Measurements from ENCODE around the gene NANOG.
A peak's percentile ranks its signal among the peaks of the same experiment; 100 is the strongest.
"Not testable (repeated sequence)": the region's sequence is repeated elsewhere in the genome, so short reads cannot be mapped to it uniquely, and the experiment has no call there.

Gene NANOG

GRCh38 chr12:7782055-7782454 is 7.1 kb upstream of the NANOG start:
- Histone ChIP-seq H3K27me3 (ENCODE audit: insufficient read depth, low read length, poor library complexity, severe bottlenecking) (no peaks in the 10 kb centered on the region), H2AFZ (ENCODE audit: low read length) (no peak overlapping the region), H3K9me2 (replicated peaks; ENCODE audit: low read depth, low read length) (no peaks in the 10 kb centered on the region), H4K20me1 (ENCODE audit: insufficient read depth, low read length, poor library complexity, severe bottlenecking) (no peaks in the 10 kb centered on the region), H3K79me2 (ENCODE audit: insufficient read depth, low read length) (no peaks in the 10 kb centered on the region), H3F3A (ENCODE audit: low read depth) (no peaks in the 10 kb centered on the region), H3K36me3 (ENCODE audit: insufficient read depth, low read length) (no peaks in the 10 kb centered on the region), H3K9ac (ENCODE audit: low read depth, low read length, poor library complexity, severe bottlenecking) (no peak overlapping the region), H3K4me3 (ENCODE audit: low read length, poor library complexity, severe bottlenecking) (no peak overlapping the region), H3K4me2 (ENCODE audit: low read depth, low read length, poor library complexity, severe bottlenecking) (no peak overlapping the region), H3K4me1 (ENCODE audit: insufficient read depth, low read length, poor library complexity, severe bottlenecking) (no peaks in the 10 kb centered on the region), H3K9me3 (ENCODE audit: insufficient read depth, low read depth, low read length) (no peaks in the 10 kb centered on the region)
- TF ChIP-seq EZH2phosphoT487 (IDR thresholded peaks at IDR 0.05; ENCODE audit: borderline replicate concordance) (no peak), CTCF (conservative IDR thresholded peaks at IDR 0.05; ENCODE audit: low read length) (no peak)

- not testable (repeated sequence) for H4K20me1 ChIP-seq (ENCODE audit: insufficient read depth, low read length, poor library complexity, severe bottlenecking); H3K36me3 ChIP-seq (ENCODE audit: insufficient read depth, low read length); H3K9ac ChIP-seq (ENCODE audit: low read depth, low read length, poor library complexity, severe bottlenecking); H3K79me2 ChIP-seq (ENCODE audit: insufficient read depth, low read length); H3K4me3 ChIP-seq (ENCODE audit: low read length, poor library complexity, severe bottlenecking); H3K4me1 ChIP-seq (ENCODE audit: insufficient read depth, low read length, poor library complexity, severe bottlenecking); H3K4me2 ChIP-seq (ENCODE audit: low read depth, low read length, poor library complexity, severe bottlenecking); H3K27me3 ChIP-seq (ENCODE audit: insufficient read depth, low read length, poor library complexity, severe bottlenecking); H3F3A ChIP-seq (ENCODE audit: low read depth); H3K9me2 ChIP-seq (replicated peaks; ENCODE audit: low read depth, low read length); H2AFZ ChIP-seq (ENCODE audit: low read length); H3K9me3 ChIP-seq (ENCODE audit: insufficient read depth, low read depth, low read length)
Observed at GRCh38 chr12:7783433-7783832, 5.8 kb upstream of the NANOG start.

- Histone ChIP-seq H3K4me3 (ENCODE audit: low read length, poor library complexity, severe bottlenecking) (no peak overlapping the region), H4K20me1 (ENCODE audit: insufficient read depth, low read length, poor library complexity, severe bottlenecking) (no peaks in the 10 kb centered on the region), H3F3A (ENCODE audit: low read depth) (no peaks in the 10 kb centered on the region), H3K9me3 (ENCODE audit: insufficient read depth, low read depth, low read length) (no peaks in the 10 kb centered on the region), H3K9ac (ENCODE audit: low read depth, low read length, poor library complexity, severe bottlenecking) (no peak overlapping the region), H3K79me2 (ENCODE audit: insufficient read depth, low read length) (no peaks in the 10 kb centered on the region), H3K4me2 (ENCODE audit: low read depth, low read length, poor library complexity, severe bottlenecking) (no peak overlapping the region), H3K4me1 (ENCODE audit: insufficient read depth, low read length, poor library complexity, severe bottlenecking) (no peaks in the 10 kb centered on the region), H3K9me2 (replicated peaks; ENCODE audit: low read depth, low read length) (no peaks in the 10 kb centered on the region), H3K36me3 (ENCODE audit: insufficient read depth, low read length) (no peaks in the 10 kb centered on the region), H2AFZ (ENCODE audit: low read length) (0 out of 2 replicates have a peak overlapping the region, but pooled peaks have one; percentile 6), H3K27me3 (ENCODE audit: insufficient read depth, low read length, poor library complexity, severe bottlenecking) (no peaks in the 10 kb centered on the region)
- TF ChIP-seq CTCF (conservative IDR thresholded peaks at IDR 0.05; ENCODE audit: low read length) = no peak
- no peak for TF ChIP-seq EZH2phosphoT487 (IDR thresholded peaks at IDR 0.05; ENCODE audit: borderline replicate concordance)
Observed at GRCh38 chr12:7784701-7785100, 4.5 kb upstream of the NANOG start.

- Histone ChIP-seq H3K9me2 (replicated peaks; ENCODE audit: low read depth, low read length) (no peaks in the 10 kb centered on the region), H3K4me2 (ENCODE audit: low read depth, low read length, poor library complexity, severe bottlenecking) (no peak overlapping the region), H3K9ac (ENCODE audit: low read depth, low read length, poor library complexity, severe bottlenecking) (no peak overlapping the region), H3K79me2 (ENCODE audit: insufficient read depth, low read length) (no peaks in the 10 kb centered on the region), H3K27me3 (ENCODE audit: insufficient read depth, low read length, poor library complexity, severe bottlenecking) (no peaks in the 10 kb centered on the region), H3K36me3 (ENCODE audit: insufficient read depth, low read length) (no peaks in the 10 kb centered on the region), H3K4me1 (ENCODE audit: insufficient read depth, low read length, poor library complexity, severe bottlenecking) (no peaks in the 10 kb centered on the region), H3K4me3 (ENCODE audit: low read length, poor library complexity, severe bottlenecking) (no peak overlapping the region), H3F3A (ENCODE audit: low read depth) (no peaks in the 10 kb centered on the region), H4K20me1 (ENCODE audit: insufficient read depth, low read length, poor library complexity, severe bottlenecking) (no peaks in the 10 kb centered on the region), H3K9me3 (ENCODE audit: insufficient read depth, low read depth, low read length) (no peaks in the 10 kb centered on the region), H2AFZ (ENCODE audit: low read length) (no peak overlapping the region)
- TF ChIP-seq EZH2phosphoT487 (IDR thresholded peaks at IDR 0.05; ENCODE audit: borderline replicate concordance) (no peak), CTCF (conservative IDR thresholded peaks at IDR 0.05; ENCODE audit: low read length) (no peak)
Observed at GRCh38 chr12:7787574-7788293, 1.5 kb upstream of the NANOG start.

Measured in Loucy (cell line).